Measurements from ENCODE around the gene WBP1.

The WBP1 gene

GRCh38 chr2:74503506-74504475 is 45.6 kb downstream of the WBP1 start:
- DNase-seq: no peak

- DNase-seq: no peak
Measured at GRCh38 chr2:74504591-74504990, 46.4 kb downstream of the WBP1 start.

- DNase-seq: no peak
Measured at GRCh38 chr2:74505448-74506246, 47.4 kb downstream of the WBP1 start.

- DNase-seq: peak; percentile 98
Measured at GRCh38 chr2:74507145-74507925, 49.1 kb downstream of the WBP1 start, which contains the start of gene PCGF1. Gene PCGF1, minus strand, starts transcription at chr2:74507695. Its CDS starts 27 bp downstream, at chr2:74507668.

- no peak for DNase-seq
Measured at GRCh38 chr2:74507926-74508520, 49.8 kb downstream of the WBP1 start.

- no peak for DNase-seq
Measured at GRCh38 chr2:74510272-74510671, 52.0 kb downstream of the WBP1 start.
